Uterus (tissue), 4 donors: ENCODE data around the gene RPS6KL1. TPM values are rescaled to one million over a fixed set of nuclear protein-coding genes. Genes with fewer than 3 reads are reported as not detected.

Source experiments
- DNase-seq, 2 donors: peaks; one replicate each; pipeline ENCODE4 v3.0.0-alpha.2; 2019 to 2020
- H3K27ac ChIP-seq, 2 donors: fragments of 200-600 bp; sonication (generic); 1 replicate in 1 of 2; 2 replicates in 1 of 2; pipeline ENCODE4 v1.5.1; 2016 to 2018
- H3K27me3 ChIP-seq, 2 donors: fragments of 200-600 bp; sonication (generic); one replicate each; pipeline ENCODE4 v1.5.1; 2018 to 2019; ENCODE audit warnings: control low read depth in 1 of 2
- H3K36me3 ChIP-seq, 2 donors: fragments of 200-600 bp; sonication (generic); one replicate each; pipeline ENCODE4 v1.5.1; 2019; ENCODE audit warnings: control low read depth in 1 of 2
- H3K4me1 ChIP-seq, 2 donors: fragments of 200-600 bp; sonication (generic); one replicate each; pipeline ENCODE4 v1.5.1; 2018 to 2019; ENCODE audit warnings: control low read depth in 1 of 2
- H3K4me3 ChIP-seq, 2 donors: fragments of 200-600 bp; sonication (generic); 1 replicate in 1 of 2; 2 replicates in 1 of 2; pipeline ENCODE4 v1.5.1; 2018 to 2019; ENCODE audit warnings: mild to moderate bottlenecking in 1 of 2
- H3K9me3 ChIP-seq, 2 donors: fragments of 200-600 bp; sonication (generic); one replicate each; pipeline ENCODE4 v1.5.1; 2019; ENCODE audit warnings: control low read depth in 1 of 2
- POLR2A ChIP-seq, 2 donors: fragments of 450-650 bp; IDR thresholded peaks; one replicate each; pipeline ENCODE4 v1.6.1; 2016; ENCODE audit warnings: antibody characterized with exemption in 2 of 2, mild to moderate bottlenecking in 1 of 2, moderate library complexity in 1 of 2
- intact Hi-C: fragments of 100-400 bp; cut with DNase I; formaldehyde crosslinking; loops from one replicate; pipeline ENCODE4 v1.15.1; 2023; ENCODE audit warnings: low total_unique reads
- total RNA-seq, 4 donors: library from RNA; depleted of rRNA in 3 of 4; stranded (reverse); fragments of >200 nt in 3 of 4; gene quantifications; one replicate each; pipeline versions ENCODE4 v1.1.0 to v1.2.4, GENCODE V29; 2014 to 2023
- TF ChIP-seq, protein P1 (sequence below), 4 experiments: fragments of 200-600 bp in 2 of 4; fragments of 450-650 bp in 2 of 4; sonication (generic) in 2 of 4; IDR thresholded peaks; one replicate each; pipeline ENCODE4 v1.5.1; 2016 to 2019; ENCODE audit warnings: antibody characterized with exemption in 4 of 4, mild to moderate bottlenecking in 2 of 4, moderate library complexity in 1 of 4
- donor health status: DM: yes; HTN: yes; CAD: no.

Gene RPS6KL1
- total RNA-seq, 4 donors from 2014 or later, result 0.26 to 11.1 (median 3.0) TPM; not detected in 1

DNA sequence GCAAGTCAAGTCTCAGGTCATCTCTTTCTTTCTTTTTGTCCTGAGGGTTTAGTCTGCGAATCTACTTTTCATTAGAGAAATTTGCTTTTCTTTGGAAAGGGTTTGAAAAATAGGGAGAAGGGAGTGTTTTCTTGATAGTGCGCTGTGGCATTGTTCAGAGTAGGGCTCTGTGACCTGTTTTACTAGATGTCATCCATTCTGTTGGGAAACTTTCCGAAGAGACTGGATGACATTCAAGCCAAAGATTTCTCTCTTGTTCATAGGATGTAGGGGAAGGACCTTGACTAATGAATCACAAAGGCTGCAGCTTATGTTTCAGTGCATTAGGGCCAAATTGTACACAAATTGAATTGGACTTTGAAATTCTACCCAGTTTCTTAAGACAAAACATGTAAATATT is 26.7 kb downstream of the RPS6KL1 start:
- no peaks in the 10 kb centered on the region for H3K9me3 ChIP-seq
- H3K36me3 ChIP-seq, result no peaks in the 10 kb centered on the region
- H3K27ac ChIP-seq, result no peak overlapping the region
- no peaks in the 10 kb centered on the region for H3K27me3 ChIP-seq
- no peak for DNase-seq
- no peak overlapping the region for H3K4me3 ChIP-seq
- H3K4me1 ChIP-seq, result no peaks in the 10 kb centered on the region
- intact Hi-C loops, result no loop called here
- TF ChIP-seq POLR2A (IDR thresholded peaks at IDR 0.05), result no peak
- TF ChIP-seq, protein P1, sequence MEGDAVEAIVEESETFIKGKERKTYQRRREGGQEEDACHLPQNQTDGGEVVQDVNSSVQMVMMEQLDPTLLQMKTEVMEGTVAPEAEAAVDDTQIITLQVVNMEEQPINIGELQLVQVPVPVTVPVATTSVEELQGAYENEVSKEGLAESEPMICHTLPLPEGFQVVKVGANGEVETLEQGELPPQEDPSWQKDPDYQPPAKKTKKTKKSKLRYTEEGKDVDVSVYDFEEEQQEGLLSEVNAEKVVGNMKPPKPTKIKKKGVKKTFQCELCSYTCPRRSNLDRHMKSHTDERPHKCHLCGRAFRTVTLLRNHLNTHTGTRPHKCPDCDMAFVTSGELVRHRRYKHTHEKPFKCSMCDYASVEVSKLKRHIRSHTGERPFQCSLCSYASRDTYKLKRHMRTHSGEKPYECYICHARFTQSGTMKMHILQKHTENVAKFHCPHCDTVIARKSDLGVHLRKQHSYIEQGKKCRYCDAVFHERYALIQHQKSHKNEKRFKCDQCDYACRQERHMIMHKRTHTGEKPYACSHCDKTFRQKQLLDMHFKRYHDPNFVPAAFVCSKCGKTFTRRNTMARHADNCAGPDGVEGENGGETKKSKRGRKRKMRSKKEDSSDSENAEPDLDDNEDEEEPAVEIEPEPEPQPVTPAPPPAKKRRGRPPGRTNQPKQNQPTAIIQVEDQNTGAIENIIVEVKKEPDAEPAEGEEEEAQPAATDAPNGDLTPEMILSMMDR (IDR thresholded peaks at IDR 0.05), result no peak

- Histone ChIP-seq H3K9me3 (no peaks in the 10 kb centered on the region), H3K4me1 (no peaks in the 10 kb centered on the region), H3K36me3 (no peaks in the 10 kb centered on the region), H3K27ac (no peak overlapping the region), H3K27me3 (no peaks in the 10 kb centered on the region), H3K4me3 (no peak overlapping the region)
- intact Hi-C loops, result no loop called here
- DNase-seq, result no peak
- TF ChIP-seq, protein P1 (IDR thresholded peaks at IDR 0.05), result no peak
- TF ChIP-seq POLR2A (IDR thresholded peaks at IDR 0.05), result no peak
Observed at GRCh38 chr14:74893614-74894091, 29.4 kb downstream of the RPS6KL1 start.

DNA sequence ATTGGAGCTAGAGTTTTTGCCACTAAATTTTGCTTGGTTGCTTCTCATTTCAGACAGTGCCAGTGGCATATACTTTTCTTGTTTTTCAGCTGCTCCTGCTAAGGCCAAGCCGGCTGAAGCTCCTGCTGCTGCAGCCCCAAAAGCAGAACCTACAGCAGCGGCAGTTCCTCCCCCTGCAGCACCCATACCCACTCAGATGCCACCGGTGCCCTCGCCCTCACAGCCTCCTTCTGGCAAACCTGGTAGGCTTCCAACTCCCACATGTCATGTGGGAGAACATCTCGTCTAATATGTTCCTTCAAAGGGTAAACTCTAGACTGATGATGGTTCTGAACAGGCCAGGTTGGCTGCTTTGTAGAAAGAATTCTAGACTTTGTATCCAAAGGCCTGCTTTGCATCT is 30.3 kb downstream of the RPS6KL1 start:
- H3K9me3 ChIP-seq, result no peaks in the 10 kb centered on the region
- no peaks in the 10 kb centered on the region for H3K27me3 ChIP-seq
- H3K4me3 ChIP-seq, result no peak overlapping the region
- H3K4me1 ChIP-seq, result no peaks in the 10 kb centered on the region
- H3K27ac ChIP-seq, result no peak overlapping the region
- intact Hi-C loops, result no loop called here
- TF ChIP-seq, protein P1 (IDR thresholded peaks at IDR 0.05), result no peak
- no peak for TF ChIP-seq POLR2A (IDR thresholded peaks at IDR 0.05)
- no peak for DNase-seq
- H3K36me3 ChIP-seq, result no peaks in the 10 kb centered on the region

GRCh38 chr14:74891870-74892269 is 31.2 kb downstream of the RPS6KL1 start:
- Histone ChIP-seq H3K27ac (no peak overlapping the region), H3K36me3 (no peaks in the 10 kb centered on the region), H3K27me3 (no peaks in the 10 kb centered on the region), H3K4me3 (no peak overlapping the region), H3K4me1 (no peaks in the 10 kb centered on the region), H3K9me3 (no peaks in the 10 kb centered on the region)
- intact Hi-C loops, result no loop called here
- no peak for TF ChIP-seq POLR2A (IDR thresholded peaks at IDR 0.05)
- TF ChIP-seq, protein P1 (IDR thresholded peaks at IDR 0.05), result no peak
- DNase-seq, result no peak

DNA sequence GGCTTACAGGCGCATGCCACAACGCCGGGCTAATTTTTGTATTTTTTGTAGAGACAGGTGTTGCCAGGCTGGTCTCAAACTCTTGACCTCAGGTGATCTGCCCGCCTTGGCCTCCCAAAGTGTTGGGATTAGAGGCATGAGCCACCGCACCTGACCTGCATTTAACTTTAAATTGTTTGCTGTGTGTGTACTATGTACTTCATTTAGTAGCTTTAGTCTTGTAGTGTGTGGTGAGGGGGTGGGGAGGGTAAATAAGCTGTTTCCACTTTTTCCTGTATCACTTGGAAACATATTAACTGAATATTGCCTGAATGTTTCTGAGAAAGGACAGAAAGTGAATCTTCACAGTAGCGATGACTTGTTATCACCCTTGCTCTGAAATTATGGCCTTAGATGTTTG is 32.8 kb downstream of the RPS6KL1 start:
- no peak for TF ChIP-seq POLR2A (IDR thresholded peaks at IDR 0.05)
- TF ChIP-seq, protein P1 (IDR thresholded peaks at IDR 0.05), result no peak
- H3K4me3 ChIP-seq, result no peak overlapping the region
- H3K27ac ChIP-seq, result no peak overlapping the region
- no peaks in the 10 kb centered on the region for H3K36me3 ChIP-seq
- intact Hi-C loops, result no loop called here
- H3K4me1 ChIP-seq, result no peaks in the 10 kb centered on the region
- no peaks in the 10 kb centered on the region for H3K9me3 ChIP-seq
- no peak for DNase-seq
- no peaks in the 10 kb centered on the region for H3K27me3 ChIP-seq
